NCI-H1417 (cell line): ENCODE results near the gene LCN1.
A peak's percentile ranks its signal among the peaks of the same experiment; 100 is the strongest.
"Not testable (repeated sequence)": the region's sequence is repeated elsewhere in the genome, so short reads cannot be mapped to it uniquely, and the experiment has no call there.

ENCODE experiments used
- DNase-seq, 3 experiments: peaks; one replicate each; lab custom pipeline; 2025; lab: John Stamatoyannopoulos, UW

Gene LCN1

GRCh38 chr9:135546792-135547617 is 25.8 kb downstream of the LCN1 start:
- not testable (repeated sequence) for DNase-seq

GRCh38 chr9:135547756-135548736 is 26.8 kb downstream of the LCN1 start:
- no peak for DNase-seq

GRCh38 chr9:135549478-135550343 is 28.5 kb downstream of the LCN1 start:
- not testable (repeated sequence) for DNase-seq

GRCh38 chr9:135550344-135550918 is 29.2 kb downstream of the LCN1 start:
- no peak for DNase-seq

GRCh38 chr9:135551031-135551430 is 29.8 kb downstream of the LCN1 start:
- no peak for DNase-seq

GRCh38 chr9:135551456-135551855 is 30.2 kb downstream of the LCN1 start:
- no peak for DNase-seq

- no peak for DNase-seq
Measured at GRCh38 chr9:135552021-135552697, 30.9 kb downstream of the LCN1 start.

- no peak for DNase-seq
Measured at GRCh38 chr9:135552698-135553171, 31.5 kb downstream of the LCN1 start.

GRCh38 chr9:135554718-135555117 is 33.5 kb downstream of the LCN1 start:
- DNase-seq = no peak

GRCh38 chr9:135555203-135555602 is 34.0 kb downstream of the LCN1 start:
- DNase-seq = no peak

- DNase-seq = no peak
Measured at GRCh38 chr9:135555910-135556309, 34.7 kb downstream of the LCN1 start.

GRCh38 chr9:135559606-135560005 is 38.4 kb downstream of the LCN1 start:
- DNase-seq = no peak

GRCh38 chr9:135561391-135562234 is 40.4 kb downstream of the LCN1 start, which contains the start of gene PAEP:
PAEP (plus strand) TSS chr9:135561756.
- no peak for DNase-seq

GRCh38 chr9:135562235-135562745 is 41.0 kb downstream of the LCN1 start:
- no peak for DNase-seq

- DNase-seq = no peak
Measured at GRCh38 chr9:135563039-135563476, 41.8 kb downstream of the LCN1 start.

- no peak for DNase-seq
Measured at GRCh38 chr9:135563858-135564257, 42.6 kb downstream of the LCN1 start.

- DNase-seq = no peak
Measured at GRCh38 chr9:135565141-135565628, 43.9 kb downstream of the LCN1 start.

GRCh38 chr9:135565636-135566035 is 44.4 kb downstream of the LCN1 start:
- no peak for DNase-seq

GRCh38 chr9:135566552-135566951 is 45.3 kb downstream of the LCN1 start:
- peak in 1 of 3 experiments; percentile 12 for DNase-seq
